ENCODE results near the gene BACH1.
"Not testable (repeated sequence)": the region's sequence is repeated elsewhere in the genome, so short reads cannot be mapped to it uniquely, and the experiment has no call there.

Gene BACH1

DNA sequence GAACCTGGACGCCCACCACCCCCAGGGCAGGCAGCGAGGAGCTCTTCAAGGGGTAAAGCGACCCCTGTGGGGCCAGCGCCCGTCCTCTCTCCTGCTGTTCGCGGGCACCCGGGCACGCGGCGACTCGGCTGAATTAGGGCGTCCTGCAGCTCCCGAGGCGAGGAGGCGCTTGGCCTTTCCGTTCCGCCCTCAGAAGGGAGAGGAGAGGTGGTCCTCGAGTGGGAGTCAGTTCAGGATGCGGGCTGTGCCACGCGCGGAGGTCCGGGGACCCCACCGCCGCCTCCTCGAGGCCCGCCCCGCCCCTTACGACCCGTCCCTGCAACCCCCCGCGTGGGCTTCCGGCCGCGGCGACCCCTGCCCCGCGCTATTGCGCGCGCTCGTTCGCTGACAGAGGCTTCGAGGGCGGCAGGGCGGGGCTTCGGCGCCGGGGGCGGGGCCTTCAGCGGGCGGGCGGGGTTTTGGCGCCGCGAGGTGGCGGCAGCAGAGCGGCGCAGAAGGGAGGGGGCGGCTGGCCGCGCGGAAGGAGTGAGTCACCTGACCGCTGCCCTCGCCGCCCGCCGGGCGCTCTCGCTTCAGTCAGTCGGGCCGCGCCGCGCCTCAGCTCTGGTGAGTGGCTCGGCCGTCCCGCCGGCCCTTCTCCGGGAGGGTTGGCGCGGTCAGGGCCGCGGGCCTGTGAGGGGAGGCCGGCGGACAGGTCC is at the start of gene BACH1:
Gene BACH1, plus strand, starts transcription at position 575 of the 698 bp plus-strand sequence. CDS start 22,359 bp downstream, outside the sequence.
- peak; percentile 90 for DNase-seq

DNA sequence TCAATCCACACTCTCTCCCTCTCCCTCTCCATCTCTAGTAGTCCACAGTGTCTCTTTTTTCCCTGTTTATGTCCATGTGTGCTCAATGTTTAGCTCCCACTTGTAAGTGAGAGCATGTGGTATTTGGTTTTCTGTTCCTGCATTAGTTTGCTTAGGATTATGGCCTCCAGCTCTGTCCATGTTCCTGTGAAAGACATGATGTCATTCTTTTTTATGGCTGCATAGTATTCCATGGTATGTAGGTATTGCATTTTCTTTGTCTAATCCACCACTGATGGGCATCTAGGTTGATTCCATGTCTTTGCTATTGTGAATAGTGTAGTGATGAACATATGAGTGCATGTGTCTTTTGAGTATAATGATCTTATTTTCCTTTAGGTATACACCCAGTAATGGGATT is 49.4 kb upstream of the BACH1 start:
- DNase-seq = not testable (repeated sequence)

GRCh38 chr21:29250636-29251035 is 48.1 kb upstream of the BACH1 start:
- no peak for DNase-seq

DNA sequence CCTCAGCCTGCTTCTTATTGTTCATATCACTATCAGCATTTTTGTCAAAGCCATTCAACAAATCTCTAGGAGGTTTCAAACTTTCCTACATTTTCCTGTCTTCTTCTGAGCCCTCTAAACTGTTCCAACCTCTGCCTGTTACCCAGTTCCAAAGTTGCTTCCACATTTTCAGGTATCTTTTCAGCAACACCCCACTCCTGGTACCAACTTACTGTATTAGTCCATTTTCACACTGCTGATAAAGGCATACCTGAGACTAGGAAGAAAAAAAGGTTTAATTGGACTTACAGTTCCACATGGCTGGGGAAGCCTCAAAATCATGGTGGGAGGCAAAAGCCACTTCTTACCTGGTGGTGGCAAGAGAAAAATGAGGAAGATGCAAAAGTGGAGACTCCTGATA is 44.9 kb upstream of the BACH1 start:
- not testable (repeated sequence) for DNase-seq

GRCh38 chr21:29254550-29254949 is 44.2 kb upstream of the BACH1 start:
- no peak for DNase-seq

DNA sequence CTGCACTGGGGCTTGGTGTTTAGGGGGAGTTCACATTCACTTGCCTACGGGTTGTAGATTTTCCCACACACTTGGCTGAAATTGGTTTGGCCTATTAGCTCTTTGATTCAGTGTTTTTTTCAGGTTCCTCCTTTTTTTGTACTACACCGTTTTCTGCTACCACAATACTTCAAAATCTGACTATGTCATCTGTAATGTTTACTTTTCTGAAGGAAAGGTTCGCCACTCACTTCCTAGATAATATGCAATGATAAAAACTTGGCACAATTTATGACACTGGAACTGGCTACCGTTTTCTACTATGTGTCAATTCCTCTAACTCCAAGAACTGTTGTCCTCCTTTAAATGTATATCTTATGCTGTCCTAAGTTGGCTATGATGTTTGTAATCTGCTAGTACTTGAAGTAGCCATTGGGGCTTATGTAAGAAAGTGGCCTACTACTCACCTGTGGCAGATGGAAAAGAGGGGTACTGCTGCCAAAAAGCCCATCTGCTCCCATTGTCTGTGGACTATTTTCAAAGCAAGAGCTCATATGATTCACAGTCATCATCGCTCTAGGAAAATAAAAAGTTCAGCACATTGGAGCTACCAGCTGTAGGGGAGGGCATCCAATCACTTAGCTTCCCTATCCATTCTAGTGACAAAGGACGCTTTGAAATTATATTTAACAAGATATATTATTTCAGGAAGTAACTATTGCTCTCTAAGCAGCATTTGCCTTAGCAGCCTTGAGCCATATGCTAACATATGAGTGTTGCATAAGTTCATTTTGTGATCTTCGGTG is 42.4 kb upstream of the BACH1 start:
- no peak for DNase-seq

DNA sequence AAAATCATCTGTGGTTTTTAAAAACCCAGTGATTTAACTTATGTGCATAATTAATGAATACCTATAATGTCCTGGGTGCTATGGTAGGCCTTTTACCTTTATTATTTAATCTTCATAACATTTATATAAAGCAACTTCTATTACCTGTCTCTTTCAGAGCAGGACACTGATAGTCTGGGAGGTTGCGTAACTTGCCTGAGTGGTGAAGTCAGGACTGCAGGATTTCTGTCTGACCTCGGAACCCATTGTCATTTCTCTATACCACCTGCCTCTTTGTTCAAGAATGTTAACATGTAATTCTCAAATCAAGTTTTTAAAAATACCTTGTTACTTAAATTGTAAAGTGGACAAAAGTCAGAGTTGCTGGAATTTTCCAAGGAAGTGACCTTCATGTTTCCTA is 41.0 kb upstream of the BACH1 start:
- DNase-seq = no peak

DNA sequence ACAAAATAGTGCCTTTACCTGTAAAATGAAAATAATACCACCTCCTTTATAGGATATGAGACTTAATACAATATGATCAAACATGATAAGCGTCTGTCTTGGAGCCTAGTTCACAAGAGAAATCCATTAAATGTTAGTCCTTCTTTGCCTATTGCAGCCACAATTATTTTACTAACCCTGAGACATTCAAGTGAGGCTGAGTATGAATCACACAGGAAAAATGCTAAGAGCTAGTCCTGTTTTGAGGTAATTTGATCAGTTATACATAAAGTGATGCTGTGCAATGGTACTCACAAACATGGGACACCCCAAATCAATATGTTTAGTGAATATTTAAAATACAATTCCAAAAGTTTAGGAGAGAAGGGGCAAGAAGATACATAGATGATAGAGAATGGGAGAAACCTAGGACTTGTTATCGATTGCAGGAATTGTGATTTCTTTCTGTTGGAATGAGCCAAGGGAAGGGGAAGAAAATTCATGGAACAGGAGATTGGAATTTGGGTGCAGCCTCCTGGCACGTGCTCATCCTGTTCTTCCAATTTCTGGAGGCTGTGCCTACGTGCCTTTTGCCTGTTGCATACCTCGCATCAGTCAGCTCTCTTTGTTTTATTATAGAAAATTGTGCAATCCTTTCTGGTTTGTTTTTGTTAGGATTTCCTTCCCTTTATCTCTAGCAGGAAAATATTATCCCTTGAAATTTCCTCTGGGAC is 39.9 kb upstream of the BACH1 start:
- no peak for DNase-seq

- no peak for DNase-seq
These were observed 38.3 kb upstream of the BACH1 start for GRCh38 chr21:29260461-29260860.

DNA sequence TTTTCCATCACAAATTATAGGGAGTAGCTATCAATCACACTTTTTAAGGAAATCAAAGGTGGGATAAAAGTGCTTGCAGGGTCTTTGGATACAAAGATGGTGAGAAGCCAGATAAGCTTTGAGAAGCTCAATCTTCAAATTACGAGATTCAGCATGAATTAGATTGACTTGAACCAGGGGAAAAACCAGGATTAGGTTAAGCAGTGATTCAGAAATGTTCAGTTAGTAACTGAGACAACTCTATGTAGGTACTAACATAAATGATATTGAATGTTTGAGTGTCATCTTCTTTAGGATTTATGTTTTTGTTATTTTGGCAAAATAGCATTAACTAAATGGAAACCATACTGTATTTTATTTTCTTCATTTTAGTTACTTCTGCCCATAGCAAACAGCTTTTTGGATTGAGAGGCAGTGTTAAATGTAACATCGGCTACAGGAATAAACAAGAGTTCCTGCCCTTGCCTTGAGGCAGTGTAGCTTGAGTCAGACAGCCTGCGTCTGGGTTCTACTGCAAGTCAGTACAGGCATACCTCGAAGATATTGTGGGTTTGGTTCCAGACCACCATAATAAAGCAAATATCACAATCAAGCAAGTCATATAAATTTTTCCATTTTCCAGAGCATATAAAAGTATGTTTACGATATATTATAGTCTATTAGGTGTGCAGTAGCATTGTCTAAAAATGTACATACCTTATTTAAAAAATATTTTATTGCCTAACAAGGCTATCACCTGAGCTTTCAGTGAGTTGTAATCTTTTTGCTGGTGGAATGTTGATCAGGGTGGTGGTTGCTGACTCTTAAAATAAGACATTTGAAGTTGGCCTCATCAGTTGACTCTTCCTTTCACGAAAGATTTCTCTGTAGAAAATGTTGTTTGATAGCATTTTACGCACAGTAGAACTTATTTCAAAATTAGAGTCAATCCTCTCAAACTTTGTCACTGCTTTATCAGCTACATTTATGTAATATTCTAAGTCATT is 36.9 kb upstream of the BACH1 start:
- no peak for DNase-seq

DNA sequence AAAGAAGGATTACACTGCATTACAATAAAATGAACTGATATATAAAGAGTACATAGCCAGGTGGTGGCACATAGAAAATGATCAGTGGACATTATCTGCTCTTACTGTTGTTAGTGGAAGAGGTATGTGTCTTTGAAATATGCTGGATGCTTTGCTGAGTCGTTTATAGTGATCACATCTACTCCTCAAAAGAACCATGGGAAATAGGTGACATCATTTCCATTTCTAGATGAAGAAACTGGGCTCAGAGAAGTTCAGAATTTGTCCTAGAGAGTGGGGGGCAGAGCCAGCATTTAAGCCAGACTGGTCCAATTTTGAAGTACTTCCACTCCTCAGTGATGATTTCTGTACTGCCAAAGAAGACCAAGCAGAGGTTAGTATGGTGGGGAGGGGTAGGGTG is 34.0 kb upstream of the BACH1 start:
- DNase-seq = no peak

DNA sequence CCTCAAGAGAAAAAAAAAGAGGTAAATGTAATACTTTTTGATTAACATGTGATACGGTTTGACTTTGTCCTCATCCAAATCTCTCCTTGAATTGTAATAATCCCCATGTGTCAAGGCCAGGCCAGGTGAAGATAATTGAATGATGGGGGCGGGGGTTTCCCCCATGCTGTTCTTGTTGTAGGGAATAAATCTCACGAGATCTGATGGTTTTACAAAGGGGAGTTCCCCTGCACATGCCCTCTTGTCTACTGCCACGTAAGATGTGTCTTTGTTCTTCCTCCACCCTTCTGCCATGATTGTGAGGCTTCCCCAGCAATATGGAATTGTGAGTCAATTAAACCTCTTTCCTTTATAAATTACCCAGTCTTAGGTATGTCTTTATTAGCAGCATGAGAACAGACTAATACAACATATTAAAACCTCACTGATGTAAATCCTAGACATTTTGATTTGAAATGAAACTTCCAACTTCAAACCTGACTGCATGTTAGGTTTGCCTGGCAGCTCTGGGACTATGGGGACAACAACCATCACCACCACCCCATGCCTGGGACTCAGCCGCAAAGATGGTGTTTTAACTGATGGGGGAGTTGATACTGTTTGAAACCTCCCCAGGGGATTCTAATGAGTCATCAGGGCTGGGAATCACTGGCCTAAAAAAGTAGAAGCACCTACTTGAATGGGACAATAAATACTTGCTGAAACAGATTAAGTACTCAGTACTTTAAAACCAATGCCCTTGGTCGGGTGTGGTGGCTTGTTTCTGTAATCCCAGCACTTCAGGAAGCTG is 32.8 kb upstream of the BACH1 start:
- DNase-seq = peak; percentile 31

DNA sequence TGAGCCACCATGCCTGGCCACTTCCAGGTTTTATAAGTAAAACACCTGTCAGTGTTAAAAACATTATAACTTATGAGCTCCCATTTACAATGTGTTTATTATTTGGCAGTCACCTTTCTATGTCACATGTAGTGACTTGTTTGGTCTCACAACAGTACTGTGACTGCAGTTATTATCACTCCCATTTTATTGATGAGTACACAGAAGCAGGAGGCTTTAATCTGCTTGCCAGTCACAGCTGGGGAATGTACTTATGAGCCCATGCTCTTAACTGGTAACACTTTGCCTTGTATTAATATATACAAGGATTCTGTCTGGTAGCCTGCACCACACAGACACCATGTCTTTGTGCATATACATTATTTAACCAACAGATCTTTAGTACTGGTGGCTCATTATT is 31.1 kb upstream of the BACH1 start:
- DNase-seq = no peak

GRCh38 chr21:29271927-29272333 is 26.8 kb upstream of the BACH1 start:
- DNase-seq = no peak

GRCh38 chr21:29277442-29277841 is 21.3 kb upstream of the BACH1 start:
- DNase-seq = no peak

DNA sequence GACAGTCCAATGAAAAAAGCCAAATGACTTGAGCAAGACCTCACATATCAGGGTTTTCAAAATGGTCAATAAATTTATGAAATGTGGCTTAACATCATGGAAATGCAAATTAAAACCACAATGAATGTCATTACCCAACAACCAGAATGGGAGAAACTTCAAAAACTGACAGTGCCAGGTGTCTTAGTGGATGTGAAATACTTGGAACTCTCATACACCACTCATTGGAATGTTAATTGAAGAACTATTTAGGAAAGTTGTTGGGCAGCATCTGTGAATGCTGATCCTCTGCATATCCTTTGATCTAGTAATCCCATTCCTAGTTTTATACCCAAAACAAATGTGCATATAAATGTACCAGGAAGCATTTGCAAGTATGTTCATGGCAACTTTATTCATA is 19.2 kb upstream of the BACH1 start:
- no peak for DNase-seq

DNA sequence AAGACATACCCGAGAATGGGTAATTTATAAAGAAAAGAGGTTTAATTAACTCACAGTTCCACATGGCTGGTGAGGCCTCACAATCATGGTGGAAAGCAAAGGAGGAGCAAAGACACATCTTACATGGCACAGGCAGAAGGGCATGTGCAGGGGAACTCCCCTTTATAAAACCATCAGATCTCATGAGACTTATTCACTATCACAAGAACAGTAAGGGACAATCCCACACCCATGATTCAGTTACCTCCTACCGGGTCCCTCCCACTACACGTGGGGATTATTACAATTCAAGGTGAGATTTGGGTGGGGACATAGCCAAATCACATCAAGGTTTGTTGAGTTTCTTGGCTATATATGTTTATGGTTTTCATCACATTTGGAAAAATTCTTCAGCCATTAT is 16.9 kb upstream of the BACH1 start:
- DNase-seq = not testable (repeated sequence)

GRCh38 chr21:29287383-29287782 is 11.3 kb upstream of the BACH1 start:
- DNase-seq = no peak

- DNase-seq = no peak
These were observed 10.5 kb upstream of the BACH1 start for GRCh38 chr21:29288239-29288638.

DNA sequence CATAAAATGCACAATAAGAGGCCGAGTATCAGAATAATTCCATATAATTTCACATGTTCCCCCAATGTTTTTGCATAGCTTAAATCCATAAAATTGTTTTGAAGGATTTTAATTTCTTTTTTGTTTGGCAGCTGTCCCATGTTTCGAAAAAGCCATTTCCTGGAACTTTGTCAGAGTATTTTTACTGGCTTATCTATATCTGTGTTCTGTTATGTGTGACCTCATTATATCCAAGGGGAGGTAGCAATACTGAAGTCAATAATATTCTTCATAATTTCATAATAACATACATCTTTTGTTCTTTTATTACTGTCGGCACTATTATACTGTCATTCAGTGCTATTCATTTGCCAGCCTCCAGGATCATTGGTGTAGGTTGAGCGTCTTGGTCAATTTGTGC is 9.4 kb upstream of the BACH1 start:
- DNase-seq = no peak

DNA sequence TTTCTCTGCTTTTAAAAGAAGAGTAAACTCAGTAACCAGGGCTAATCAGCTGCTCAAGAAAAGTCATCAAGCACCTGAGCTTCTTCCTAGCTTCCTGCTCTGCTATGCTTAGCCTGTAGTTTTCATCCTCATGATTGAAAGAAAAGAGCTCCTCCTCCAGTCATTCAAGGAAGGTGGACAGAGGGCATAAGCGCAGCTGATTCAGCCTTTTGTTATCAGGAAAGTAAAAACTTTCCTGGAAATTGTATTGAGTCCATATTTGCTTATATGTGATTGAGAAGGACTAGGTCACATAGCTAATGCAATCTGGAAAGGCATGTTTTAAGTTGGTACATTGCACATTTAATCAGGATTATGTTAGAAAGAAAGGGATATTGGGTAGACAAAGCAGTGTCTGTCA is 8.5 kb upstream of the BACH1 start:
- DNase-seq = no peak

GRCh38 chr21:29293495-29293894 is 5.2 kb upstream of the BACH1 start:
- no peak for DNase-seq

All from stimulated activated CD8-positive, alpha-beta memory T cell treated with anti-CD3 and anti-CD28 coated beads, Interleukin-4, amount 100 ng/mL, for 48 hours (primary cell).